ENCODE measurements around the gene MCC.
A peak's percentile ranks its signal among the peaks of the same experiment; 100 is the strongest.

MCC gene

GRCh38 chr5:113067635-113068344 is 420.5 kb downstream of the MCC start:
- peak; percentile 72 for DNase-seq

GRCh38 chr5:113065626-113066025 is 422.6 kb downstream of the MCC start:
- no peak for DNase-seq

- DNase-seq: no peak
Measured at GRCh38 chr5:113064806-113065205, 423.4 kb downstream of the MCC start.

GRCh38 chr5:113063927-113064326 is 424.3 kb downstream of the MCC start:
- no peak for DNase-seq

- DNase-seq: no peak
Measured at GRCh38 chr5:113062869-113063508, 425.3 kb downstream of the MCC start.

GRCh38 chr5:113061846-113062780 is 426.1 kb downstream of the MCC start:
- no peak for DNase-seq

GRCh38 chr5:113060408-113061025 is 427.7 kb downstream of the MCC start:
- DNase-seq: no peak

- peak; percentile 90 for DNase-seq
Measured at GRCh38 chr5:113059232-113060040, 428.8 kb downstream of the MCC start.

- DNase-seq: no peak
Measured at GRCh38 chr5:113058706-113059226, 429.5 kb downstream of the MCC start.

GRCh38 chr5:113058269-113058668 is 430.0 kb downstream of the MCC start:
- peak; percentile 26 for DNase-seq

GRCh38 chr5:113057557-113057984 is 430.7 kb downstream of the MCC start:
- DNase-seq: no peak

- DNase-seq: no peak
Measured at GRCh38 chr5:113056988-113057387, 431.3 kb downstream of the MCC start.

- no peak for DNase-seq
Measured at GRCh38 chr5:113054899-113055298, 433.4 kb downstream of the MCC start.

GRCh38 chr5:113053511-113053995 is 434.7 kb downstream of the MCC start:
- DNase-seq: no peak

GRCh38 chr5:113052041-113052795 is 436.0 kb downstream of the MCC start:
- no peak for DNase-seq

GRCh38 chr5:113050721-113051382 is 437.4 kb downstream of the MCC start:
- no peak for DNase-seq

- no peak for DNase-seq
Measured at GRCh38 chr5:113048931-113049330, 439.3 kb downstream of the MCC start.

GRCh38 chr5:113047733-113048652 is 440.3 kb downstream of the MCC start:
- DNase-seq: no peak

- DNase-seq: peak; percentile 67
Measured at GRCh38 chr5:113047234-113047633, 441.0 kb downstream of the MCC start.
